Measurements from ENCODE around the gene HASPIN. TPM values are rescaled to one million over a fixed set of nuclear protein-coding genes. Genes with fewer than 3 reads are reported as not detected.

Gene HASPIN
- 11.7 and 14.2 TPM in 2 replicates for total RNA-seq (2014; rRNA removed; shearing (Covaris generic))

- peak; percentile 82 for DNase-seq (ENCODE audit: low read depth)
These were observed at the start of gene HASPIN for GRCh38 chr17:3723556-3724377. HASPIN (plus strand) TSS chr17:3723903; CDS start chr17:3723936, 33 bp downstream.

GRCh38 chr17:3675886-3676285, 47.8 kb upstream of the HASPIN start:
- no peak for DNase-seq (ENCODE audit: low read depth)

DNA sequence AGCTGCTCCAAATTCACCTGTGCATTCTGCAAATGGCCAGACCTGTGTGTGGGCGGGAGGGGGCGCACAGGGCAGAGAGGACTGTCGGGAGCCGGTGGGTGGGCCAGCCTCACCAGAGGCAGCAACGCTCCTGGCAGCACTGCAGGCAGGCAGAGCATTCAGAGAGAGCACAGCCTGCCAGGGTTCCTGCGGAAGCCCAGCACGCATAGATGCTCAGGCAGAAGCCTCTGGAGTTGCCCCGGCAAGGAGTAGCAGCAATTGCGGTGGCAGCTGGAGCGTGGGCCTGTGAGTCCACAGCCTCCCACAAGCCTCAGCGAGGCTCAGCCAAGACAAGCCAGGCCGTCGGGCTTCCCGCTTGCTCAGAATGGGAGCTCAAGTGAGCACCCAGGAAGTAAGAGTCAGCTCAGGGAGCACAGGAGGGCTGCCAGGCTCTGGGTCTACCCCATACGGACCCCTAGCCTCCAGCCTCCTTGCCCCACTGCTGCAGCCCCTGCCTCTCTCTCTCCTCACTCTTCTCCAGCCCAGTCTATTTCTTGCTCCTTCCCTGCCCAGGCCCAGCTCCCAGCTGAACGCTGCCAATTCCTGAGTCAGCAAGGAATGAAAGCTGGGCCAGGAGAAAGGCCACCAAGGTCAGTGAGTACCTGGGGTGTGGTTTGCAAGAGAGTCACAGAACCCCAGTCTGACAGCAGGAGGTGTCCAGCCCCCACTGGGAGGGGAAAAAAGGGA, 45.4 kb upstream of the HASPIN start:
- no peak for DNase-seq (ENCODE audit: low read depth)

GRCh38 chr17:3678821-3679530, 44.7 kb upstream of the HASPIN start:
- no peak for DNase-seq (ENCODE audit: low read depth)

DNA sequence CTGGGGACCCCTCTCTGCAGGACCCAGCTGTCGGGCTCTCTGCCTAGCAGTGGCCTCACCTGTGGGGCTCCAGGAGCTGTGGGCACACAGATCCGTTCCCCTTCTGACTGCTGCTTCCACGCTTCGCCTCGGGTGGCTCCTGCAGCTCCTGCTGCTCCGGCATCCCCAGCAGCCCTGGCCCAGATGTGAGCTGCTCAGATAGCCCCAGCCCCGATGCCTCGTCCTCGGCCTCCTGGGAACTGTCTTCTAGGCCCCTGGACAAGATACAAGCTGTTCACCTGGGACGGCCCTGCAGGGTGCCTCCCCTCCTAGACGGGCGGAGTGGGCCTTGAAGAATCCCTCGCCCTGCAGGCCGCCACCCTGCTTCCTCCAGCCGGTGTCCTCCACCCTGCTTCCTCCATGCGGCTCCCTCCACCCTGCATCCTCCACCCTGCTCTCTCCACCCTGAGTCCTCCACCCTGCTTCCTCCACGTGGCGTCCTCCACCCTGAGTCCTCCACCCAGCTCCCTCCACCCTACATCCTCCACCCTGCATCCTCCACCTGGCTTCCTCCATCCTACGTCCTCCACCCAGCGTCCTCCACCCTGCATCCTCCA, 44.1 kb upstream of the HASPIN start:
- no peak for DNase-seq (ENCODE audit: low read depth)

DNA sequence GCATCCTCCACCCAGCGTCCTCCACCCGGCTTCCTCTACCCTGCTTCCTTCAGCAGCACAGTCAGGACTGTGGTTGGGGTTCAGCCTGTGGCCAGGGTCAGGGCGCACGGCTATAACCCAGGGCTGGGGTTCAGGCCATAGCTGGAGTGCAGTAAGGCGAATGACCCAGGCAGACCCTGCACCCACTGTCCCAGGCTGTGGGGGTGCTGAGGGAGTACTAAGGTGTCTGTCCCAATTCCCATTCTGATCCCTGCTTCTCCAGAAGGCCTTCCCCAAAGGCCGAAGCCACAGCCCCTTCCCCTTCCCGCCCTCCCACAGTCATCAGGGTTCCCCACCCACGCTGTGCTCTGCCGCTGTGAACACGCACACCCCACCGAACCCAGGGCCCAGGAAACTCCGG, 42.6 kb upstream of the HASPIN start:
- DNase-seq (ENCODE audit: low read depth): no peak

DNA sequence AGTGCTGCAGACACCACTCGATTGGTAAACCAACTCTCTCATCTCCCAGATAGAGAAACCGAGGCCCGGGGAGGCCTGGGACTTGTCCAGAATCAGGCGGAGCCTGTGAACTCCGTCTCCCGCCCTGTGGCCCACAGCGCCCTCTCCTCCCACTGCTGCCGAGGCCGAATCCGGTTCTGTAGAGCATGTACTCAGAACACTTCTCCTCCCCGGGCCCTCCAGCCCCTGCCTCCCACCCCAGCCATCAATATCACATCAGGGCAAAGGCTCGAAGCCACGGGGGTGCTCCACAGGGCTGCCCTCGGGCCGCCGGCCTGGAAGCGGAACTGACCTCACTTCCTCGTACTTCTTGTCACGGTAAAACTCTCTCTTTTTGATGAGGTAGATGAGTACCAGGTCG, 42.1 kb upstream of the HASPIN start:
- no peak for DNase-seq (ENCODE audit: low read depth)

DNA sequence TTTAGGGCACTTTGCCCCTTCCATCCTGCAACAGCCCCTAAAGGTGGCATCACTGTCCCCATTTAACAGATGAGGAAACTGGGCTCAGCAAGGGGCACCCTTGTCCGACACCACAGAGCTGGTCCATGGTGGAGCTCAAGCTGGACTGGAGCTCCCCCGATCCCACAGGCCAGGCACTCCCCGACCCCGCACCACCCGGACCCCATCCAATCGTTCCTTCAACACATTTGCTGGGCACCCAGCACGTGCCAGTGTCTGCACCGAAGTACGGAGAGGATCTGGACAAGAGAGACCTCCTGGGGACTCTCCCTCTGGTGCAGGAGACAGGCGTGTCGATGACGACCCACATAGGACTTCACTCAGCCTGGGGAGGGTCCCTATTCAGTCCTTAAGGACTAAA, 41.7 kb upstream of the HASPIN start:
- DNase-seq (ENCODE audit: low read depth): no peak

DNA sequence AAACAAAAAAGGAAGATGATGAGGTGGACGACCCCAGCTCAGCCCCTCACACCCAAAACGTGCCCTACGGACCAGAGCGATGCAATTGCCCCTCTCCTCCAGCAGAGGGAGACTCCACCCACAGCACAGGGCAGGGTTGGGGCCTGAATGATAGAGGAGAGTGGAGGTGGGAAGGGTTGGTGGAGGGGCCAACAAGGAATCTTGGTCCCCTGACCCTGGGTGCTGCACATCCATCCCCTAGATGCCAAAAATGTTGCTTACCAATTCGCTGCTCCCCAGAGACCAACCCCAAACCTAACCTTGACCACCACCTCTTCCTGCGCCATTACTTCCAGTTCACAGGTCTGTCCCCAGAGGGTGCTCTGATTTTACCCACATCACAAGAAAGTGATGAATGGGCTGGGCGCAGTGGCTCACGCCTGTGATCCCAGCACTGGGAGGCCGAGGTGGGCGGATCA, 40.6 kb upstream of the HASPIN start:
- no peak for DNase-seq (ENCODE audit: low read depth)

DNA sequence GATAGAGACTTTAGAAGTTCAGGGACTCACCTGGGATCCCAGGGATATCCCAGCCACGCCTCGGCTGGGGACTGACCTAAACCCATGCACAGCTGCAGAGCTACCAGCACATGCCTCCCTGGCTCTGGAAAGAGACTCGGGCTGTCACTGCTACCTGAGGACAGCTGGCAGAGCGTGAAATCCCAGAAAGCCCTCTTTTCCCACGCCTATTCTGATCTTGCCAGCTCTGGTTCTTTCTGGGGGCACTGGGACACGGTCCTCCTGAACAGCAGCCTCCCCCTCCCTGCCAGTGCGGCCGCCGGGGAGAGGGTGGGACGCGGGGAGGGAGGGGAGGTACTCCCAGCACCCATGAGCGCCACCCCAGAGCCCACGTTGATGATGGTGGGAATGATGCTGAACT, 38.5 kb upstream of the HASPIN start:
- no peak for DNase-seq (ENCODE audit: low read depth)

DNA sequence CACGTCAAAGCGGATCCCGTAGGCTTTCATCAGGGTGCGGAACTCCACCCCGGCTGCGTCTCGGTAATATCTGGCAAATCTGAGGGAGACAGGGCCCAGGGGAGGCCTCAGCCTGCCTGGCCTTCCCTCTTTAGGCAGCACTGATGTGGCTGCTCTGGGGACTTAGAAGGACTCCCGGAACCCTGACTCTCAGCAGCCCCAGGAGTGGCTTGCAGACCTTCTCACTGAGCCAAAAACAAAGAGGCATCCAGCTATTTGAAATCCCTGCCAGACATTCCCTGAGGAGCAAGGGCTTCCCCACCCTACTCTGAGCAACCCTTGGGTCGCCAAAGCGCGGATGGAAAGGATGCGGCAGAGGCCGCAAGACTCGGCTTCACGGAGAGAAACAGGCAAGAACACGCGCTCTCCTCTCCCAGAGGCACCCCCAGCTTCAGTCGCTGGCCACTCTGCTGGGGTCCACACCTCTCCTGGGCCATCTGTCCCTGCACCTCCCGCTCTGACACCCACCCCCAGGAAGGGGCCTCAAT, 35.6 kb upstream of the HASPIN start:
- DNase-seq (ENCODE audit: low read depth): no peak

- DNase-seq (ENCODE audit: low read depth): no peak
These were observed 34.8 kb upstream of the HASPIN start for GRCh38 chr17:3688852-3689261.

DNA sequence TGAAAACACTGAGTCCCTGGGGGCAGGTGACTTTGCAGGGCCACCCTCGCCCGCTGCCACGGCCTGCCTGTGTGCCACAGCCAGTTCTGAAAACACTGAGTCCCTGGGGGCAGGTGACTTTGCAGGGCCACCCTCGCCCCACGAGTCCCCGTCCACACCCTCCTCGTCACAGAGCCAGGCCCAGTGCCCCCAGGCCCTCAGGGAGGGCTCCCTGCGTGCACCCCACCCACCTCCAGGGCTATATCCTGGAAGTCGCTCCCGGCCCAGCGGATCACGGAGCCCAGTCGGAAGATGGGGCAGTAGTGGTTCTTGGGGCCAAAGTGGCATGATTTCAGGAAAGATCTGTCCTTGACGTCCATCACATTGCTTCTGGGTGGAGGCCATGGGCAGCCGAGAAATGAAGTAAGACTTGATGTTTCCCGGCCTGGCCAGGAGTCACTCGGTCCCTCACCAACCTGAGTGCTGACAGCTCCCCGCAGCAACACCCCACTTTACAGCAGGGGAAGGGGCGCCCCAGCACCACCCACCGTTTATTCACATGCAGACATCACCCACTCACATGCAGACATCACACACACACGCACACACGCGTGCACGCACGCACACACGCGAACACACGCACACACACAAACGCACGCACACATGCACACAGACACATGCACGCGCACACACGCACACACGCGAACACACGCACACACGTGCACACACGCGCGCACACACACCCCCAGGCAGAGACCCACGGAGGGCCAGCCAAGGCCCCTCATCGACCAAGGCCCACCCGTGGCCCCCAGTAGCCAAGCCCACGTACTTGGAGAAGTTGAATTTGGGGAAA, 34.2 kb upstream of the HASPIN start:
- DNase-seq (ENCODE audit: low read depth): no peak

DNA sequence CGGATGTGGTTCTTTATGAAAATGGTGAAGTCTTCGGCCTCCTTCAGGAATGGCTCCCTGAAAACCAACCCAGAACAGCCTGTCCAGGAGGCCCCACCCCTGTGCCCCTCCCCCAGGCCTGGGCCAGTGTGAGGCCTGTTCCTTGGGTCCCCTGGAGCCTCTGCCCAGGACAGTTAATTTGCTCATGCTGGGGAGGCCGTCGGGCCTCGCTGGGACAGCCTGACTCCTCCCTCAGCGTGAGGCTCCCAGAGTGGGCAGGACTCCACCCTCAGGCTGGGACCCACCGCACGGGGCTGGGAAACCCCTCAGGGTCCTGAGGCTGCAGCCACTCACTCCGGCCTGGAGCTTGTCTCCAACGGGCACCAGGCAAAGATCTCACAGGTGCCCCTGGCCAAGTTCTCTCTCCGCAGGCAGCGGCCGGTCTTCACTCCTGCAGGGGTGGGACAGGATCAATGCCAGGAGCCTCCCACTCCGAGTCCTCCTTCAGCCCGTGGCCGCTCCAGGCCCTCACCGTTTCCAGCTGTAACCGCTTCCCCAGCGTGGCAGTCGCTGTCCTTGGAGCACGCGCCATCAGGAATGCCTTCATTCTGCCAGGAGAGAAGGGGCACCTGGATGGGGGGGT, 33.5 kb upstream of the HASPIN start:
- DNase-seq (ENCODE audit: low read depth): no peak

GRCh38 chr17:3691617-3692067, 32.1 kb upstream of the HASPIN start:
- DNase-seq (ENCODE audit: low read depth): no peak

- DNase-seq (ENCODE audit: low read depth): no peak
These were observed 31.4 kb upstream of the HASPIN start for GRCh38 chr17:3692346-3692745.

DNA sequence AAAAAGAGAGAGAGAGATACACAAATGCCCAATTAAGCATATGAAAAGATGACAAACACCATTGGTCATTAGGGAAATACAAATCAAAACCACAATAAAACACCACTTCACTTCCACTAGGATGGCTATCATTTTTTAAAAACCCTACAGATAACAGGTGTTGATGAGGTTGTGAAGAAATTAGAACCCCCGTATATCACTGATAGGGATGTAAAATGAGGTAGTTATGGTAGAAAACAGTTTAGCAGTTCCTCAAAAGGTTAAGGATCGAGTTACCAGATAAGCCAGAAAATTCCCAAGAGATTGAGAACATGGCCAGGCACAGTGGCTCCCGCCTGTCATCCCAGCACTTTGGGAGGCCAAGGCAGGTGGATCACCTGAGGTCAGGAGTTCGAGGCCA, 30.6 kb upstream of the HASPIN start:
- DNase-seq (ENCODE audit: low read depth): no peak

- no peak for DNase-seq (ENCODE audit: low read depth)
These were observed 29.9 kb upstream of the HASPIN start for GRCh38 chr17:3693829-3694231.

DNA sequence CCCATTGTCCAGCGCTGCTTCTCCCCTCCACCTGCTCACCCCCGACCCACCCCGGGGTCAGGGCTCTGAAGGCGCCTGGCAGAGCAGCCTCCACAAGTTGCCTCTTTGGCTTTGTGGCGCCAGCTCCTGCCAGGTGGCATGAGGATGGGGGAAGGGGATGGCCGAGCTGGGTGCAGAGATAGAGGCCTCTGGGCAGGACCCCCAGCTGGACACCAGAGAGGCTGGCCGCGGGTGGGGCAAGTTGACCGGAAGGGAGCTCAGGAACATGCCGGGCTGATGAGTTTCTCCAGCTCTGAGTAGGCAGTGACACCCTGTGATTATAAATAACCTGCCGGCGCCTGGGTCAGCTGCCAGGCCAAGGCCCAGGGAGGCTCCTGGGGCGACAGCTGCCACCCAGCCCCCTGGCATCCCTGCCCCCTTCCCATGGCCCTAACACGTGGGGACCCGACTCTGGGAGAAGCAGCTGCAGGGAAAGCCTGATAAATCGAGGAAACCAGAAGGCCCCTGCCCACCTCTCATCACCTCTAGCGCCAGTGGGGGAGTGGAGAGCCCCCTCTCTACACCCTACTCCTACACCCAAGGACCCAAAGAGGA, 28.5 kb upstream of the HASPIN start:
- DNase-seq (ENCODE audit: low read depth): no peak

Data from RPMI7951 (cell line).